DMS79 (cell line): ENCODE data around the gene FLYWCH1.
"Not testable (repeated sequence)": the region's sequence is repeated elsewhere in the genome, so short reads cannot be mapped to it uniquely, and the experiment has no call there.

ENCODE experiments used
- DNase-seq: peaks from one replicate; lab custom pipeline; 2025; lab: John Stamatoyannopoulos, UW

Gene FLYWCH1

GRCh38 chr16:2925951-2926649, 14.4 kb downstream of the FLYWCH1 start:
- peak; percentile 50 for DNase-seq

GRCh38 chr16:2926650-2926999, 14.9 kb downstream of the FLYWCH1 start:
- DNase-seq: no peak

GRCh38 chr16:2927010-2927646, 15.4 kb downstream of the FLYWCH1 start:
- peak; percentile 81 for DNase-seq

- not testable (repeated sequence) for DNase-seq
Observed at GRCh38 chr16:2928151-2928550, 16.4 kb downstream of the FLYWCH1 start.

GRCh38 chr16:2928796-2929195, 17.1 kb downstream of the FLYWCH1 start:
- no peak for DNase-seq

- no peak for DNase-seq
Observed at GRCh38 chr16:2929693-2930092, 18.0 kb downstream of the FLYWCH1 start.

GRCh38 chr16:2930236-2930635, 18.5 kb downstream of the FLYWCH1 start:
- DNase-seq: no peak

- DNase-seq: not testable (repeated sequence)
Observed at GRCh38 chr16:2931231-2931914, 19.6 kb downstream of the FLYWCH1 start.

- DNase-seq: no peak
Observed at GRCh38 chr16:2933136-2933535, 21.4 kb downstream of the FLYWCH1 start.

GRCh38 chr16:2933701-2934100, 22.0 kb downstream of the FLYWCH1 start:
- no peak for DNase-seq

- DNase-seq: no peak
Observed at GRCh38 chr16:2934450-2934849, 22.7 kb downstream of the FLYWCH1 start.

- no peak for DNase-seq
Observed at GRCh38 chr16:2936436-2937011, 24.8 kb downstream of the FLYWCH1 start.

- no peak for DNase-seq
Observed at GRCh38 chr16:2937170-2937569, 25.4 kb downstream of the FLYWCH1 start.

GRCh38 chr16:2938206-2938605, 26.5 kb downstream of the FLYWCH1 start:
- no peak for DNase-seq

GRCh38 chr16:2939968-2940367, 28.2 kb downstream of the FLYWCH1 start:
- peak; percentile 54 for DNase-seq

GRCh38 chr16:2942045-2942444, 30.3 kb downstream of the FLYWCH1 start:
- DNase-seq: no peak

GRCh38 chr16:2943716-2944115, 32.0 kb downstream of the FLYWCH1 start:
- DNase-seq: not testable (repeated sequence)

- DNase-seq: no peak
Observed at GRCh38 chr16:2946649-2947048, 34.9 kb downstream of the FLYWCH1 start.

- no peak for DNase-seq
Observed at GRCh38 chr16:2948807-2949704, 37.3 kb downstream of the FLYWCH1 start.

GRCh38 chr16:2949705-2950352, 38.1 kb downstream of the FLYWCH1 start:
- no peak for DNase-seq

GRCh38 chr16:2950353-2950724, 38.6 kb downstream of the FLYWCH1 start:
- DNase-seq: no peak
